Measurements from ENCODE around the gene CWC27. TPM values are rescaled to one million over a fixed set of nuclear protein-coding genes. Genes with fewer than 3 reads are reported as not detected.

CWC27 gene
- total RNA-seq, 1 donor from 2014 or later = 23.3 TPM

- Mint-ChIP-seq H3K27ac (ENCODE audit: unreplicated experiment) (no peak overlapping the region), H3K36me3 (ENCODE audit: unreplicated experiment) (no peaks in the 10 kb centered on the region)
- no peak for TF ChIP-seq CTCF (IDR thresholded peaks at IDR 0.05; ENCODE audit: partially characterized antibody, unreplicated experiment)
These were observed 103.3 kb downstream of the CWC27 start for GRCh38 chr5:64872044-64872443.

GRCh38 chr5:64873441-64873840, 104.7 kb downstream of the CWC27 start:
- no peaks in the 10 kb centered on the region for H3K4me1 Mint-ChIP-seq (ENCODE audit: low read depth, unreplicated experiment)
- no peak for DNase-seq
- no peak for TF ChIP-seq CTCF (IDR thresholded peaks at IDR 0.05; ENCODE audit: partially characterized antibody, unreplicated experiment)
- no peak overlapping the region for H3K27ac Mint-ChIP-seq (ENCODE audit: unreplicated experiment)
- H3K9me3 Mint-ChIP-seq (ENCODE audit: unreplicated experiment) = no peaks in the 10 kb centered on the region
- H3K27me3 Mint-ChIP-seq (ENCODE audit: unreplicated experiment) = no peaks in the 10 kb centered on the region
- H3K4me3 Mint-ChIP-seq (ENCODE audit: unreplicated experiment) = no peak overlapping the region
- no peaks in the 10 kb centered on the region for H3K36me3 Mint-ChIP-seq (ENCODE audit: unreplicated experiment)

More at GRCh38 chr5:64872044-64872443, 103.3 kb downstream of the CWC27 start:
- H3K27me3 Mint-ChIP-seq (ENCODE audit: unreplicated experiment) = no peaks in the 10 kb centered on the region
- DNase-seq = no peak
- H3K4me3 Mint-ChIP-seq (ENCODE audit: unreplicated experiment) = no peak overlapping the region
- H3K9me3 Mint-ChIP-seq (ENCODE audit: unreplicated experiment) = no peaks in the 10 kb centered on the region
- H3K4me1 Mint-ChIP-seq (ENCODE audit: low read depth, unreplicated experiment) = no peaks in the 10 kb centered on the region

GRCh38 chr5:64874753-64875152, 106.0 kb downstream of the CWC27 start:
- no peak overlapping the region for H3K4me3 Mint-ChIP-seq (ENCODE audit: unreplicated experiment)
- no peaks in the 10 kb centered on the region for H3K36me3 Mint-ChIP-seq (ENCODE audit: unreplicated experiment)
- H3K27me3 Mint-ChIP-seq (ENCODE audit: unreplicated experiment) = no peaks in the 10 kb centered on the region
- DNase-seq = no peak
- no peak overlapping the region for H3K27ac Mint-ChIP-seq (ENCODE audit: unreplicated experiment)
- no peak for TF ChIP-seq CTCF (IDR thresholded peaks at IDR 0.05; ENCODE audit: partially characterized antibody, unreplicated experiment)
- H3K4me1 Mint-ChIP-seq (ENCODE audit: low read depth, unreplicated experiment) = no peaks in the 10 kb centered on the region
- no peaks in the 10 kb centered on the region for H3K9me3 Mint-ChIP-seq (ENCODE audit: unreplicated experiment)

GRCh38 chr5:64876203-64876602, 107.5 kb downstream of the CWC27 start:
- no peak overlapping the region for H3K4me3 Mint-ChIP-seq (ENCODE audit: unreplicated experiment)
- no peak overlapping the region for H3K27ac Mint-ChIP-seq (ENCODE audit: unreplicated experiment)
- H3K9me3 Mint-ChIP-seq (ENCODE audit: unreplicated experiment) = no peaks in the 10 kb centered on the region
- no peaks in the 10 kb centered on the region for H3K4me1 Mint-ChIP-seq (ENCODE audit: low read depth, unreplicated experiment)
- no peak for DNase-seq
- H3K36me3 Mint-ChIP-seq (ENCODE audit: unreplicated experiment) = no peaks in the 10 kb centered on the region
- no peaks in the 10 kb centered on the region for H3K27me3 Mint-ChIP-seq (ENCODE audit: unreplicated experiment)
- TF ChIP-seq CTCF (IDR thresholded peaks at IDR 0.05; ENCODE audit: partially characterized antibody, unreplicated experiment) = no peak

- no peaks in the 10 kb centered on the region for H3K4me1 Mint-ChIP-seq (ENCODE audit: low read depth, unreplicated experiment)
- no peaks in the 10 kb centered on the region for H3K9me3 Mint-ChIP-seq (ENCODE audit: unreplicated experiment)
- DNase-seq = no peak
- no peak overlapping the region for H3K4me3 Mint-ChIP-seq (ENCODE audit: unreplicated experiment)
- no peak for TF ChIP-seq CTCF (IDR thresholded peaks at IDR 0.05; ENCODE audit: partially characterized antibody, unreplicated experiment)
- no peak overlapping the region for H3K27ac Mint-ChIP-seq (ENCODE audit: unreplicated experiment)
- no peaks in the 10 kb centered on the region for H3K27me3 Mint-ChIP-seq (ENCODE audit: unreplicated experiment)
- H3K36me3 Mint-ChIP-seq (ENCODE audit: unreplicated experiment) = no peaks in the 10 kb centered on the region
These were observed 112.1 kb downstream of the CWC27 start for GRCh38 chr5:64880821-64881220.
